K562 (cell line): ENCODE results near the gene USP24. TPM values are rescaled to one million over a fixed set of nuclear protein-coding genes. Genes with fewer than 3 reads are reported as not detected.
A peak's percentile ranks its signal among the peaks of the same experiment; 100 is the strongest.

Source experiments
- ATAC-seq: fragments of 200-7000 bp; cut with Tn5 transposase; 3 replicates; pipeline ENCODE4 v1.9.1; 2020; ENCODE audit warnings: moderate library complexity
- BruUV-seq: library from RNA; stranded (reverse); fragments of 400-500 nt; replicated peaks from 2 replicates; lab custom pipeline; 2021; lab: Mats Ljungman, UMichigan
- CTCF ChIA-PET: fragments of 300-600 bp; formaldehyde crosslinking; extraction: SDS; loops from one replicate; lab custom pipeline; 2021; ENCODE audit warnings: low intra/inter-chr PET ratio; lab: Yijun Ruan, JAX
- POLR2A ChIA-PET: fragments of 300-600, 350-650 bp; sonication (Branson Sonifier 250); formaldehyde crosslinking; extraction: SDS; loops from one replicate; lab custom pipeline; 2021; ENCODE audit warnings: antibody characterized with exemption, inconsistent platforms; lab: Yijun Ruan, JAX
- DNase-seq, 4 experiments: peaks; one replicate each; pipeline versions ENCODE4 v3.0.0 to v3.0.0-alpha.2; 2011 to 2018; ENCODE audit warnings: low spot score in 3 of 4, mixed read lengths in 3 of 4; ENCODE audit errors: extremely low read depth in 1 of 4
- FAIRE-seq: peaks from 2 replicates; lab custom pipeline; 2011; peaks lifted over from hg19 to GRCh38; lab: Jason Lieb, UNC
- H2AFZ ChIP-seq: 2 replicates; pipeline ENCODE4 v1.6.0; 2011; ENCODE audit warnings: low read depth, low read length, control low read depth, inconsistent platforms
- H3K27ac ChIP-seq: fragments of 200-600 bp; 3 replicates; pipeline ENCODE4 v1.8.0; 2011; ENCODE audit warnings: low read depth, mild to moderate bottlenecking, control low read depth, inconsistent platforms, low read length, moderate library complexity, mixed read lengths; ENCODE audit errors: extremely low read depth
- H3K27me3 ChIP-seq, 2 experiments: fragments of 300-600 bp in 1 of 2; 2 replicates in 1 of 2; 3 replicates in 1 of 2; pipeline versions ENCODE4 v1.6.0 to v1.8.0; 2011; ENCODE audit warnings: inconsistent platforms in 2 of 2, low read length in 2 of 2, mild to moderate bottlenecking in 1 of 2, mixed read lengths in 1 of 2, moderate library complexity in 1 of 2; ENCODE audit not compliant: control insufficient read depth in 2 of 2, insufficient read depth in 2 of 2
- H3K36me3 ChIP-seq: fragments of 300-600 bp; 3 replicates; pipeline ENCODE4 v1.8.0; 2011; ENCODE audit warnings: mild to moderate bottlenecking, low read length, inconsistent platforms; ENCODE audit not compliant: control insufficient read depth, insufficient read depth
- H3K4me1 ChIP-seq, 2 experiments: fragments of 200-600 bp in 1 of 2; replicated peaks in 1 of 2; 2 replicates in 1 of 2; 3 replicates in 1 of 2; pipeline versions ENCODE4 v1.5.1 to v1.8.0; 2011; ENCODE audit warnings: inconsistent platforms in 2 of 2, low read length in 2 of 2, mild to moderate bottlenecking in 1 of 2, mixed read lengths in 1 of 2, moderate library complexity in 1 of 2; ENCODE audit not compliant: control insufficient read depth in 2 of 2, insufficient read depth in 2 of 2
- H3K4me2 ChIP-seq: 2 replicates; pipeline ENCODE4 v1.6.1; 2011; ENCODE audit warnings: low read length, control low read depth, inconsistent platforms, mixed read lengths; ENCODE audit not compliant: insufficient read depth
- H3K4me3 ChIP-seq: fragments of 200-600 bp; sonication (generic), shearing (Covaris generic); 2 replicates; pipeline ENCODE4 v1.5.1; 2016; ENCODE audit warnings: control low read depth, inconsistent platforms
- H3K79me2 ChIP-seq: fragments of 200-600 bp; 3 replicates; pipeline ENCODE4 v1.8.0; 2011; ENCODE audit warnings: low read length, inconsistent platforms; ENCODE audit not compliant: control insufficient read depth, insufficient read depth
- H3K9ac ChIP-seq, 2 experiments: 2 replicates each; pipeline versions ENCODE4 v1.6.0 to v1.6.1; 2011; ENCODE audit warnings: low read depth in 2 of 2, low read length in 2 of 2, control low read depth in 1 of 2, inconsistent platforms in 1 of 2, mild to moderate bottlenecking in 1 of 2, mixed read lengths in 1 of 2; ENCODE audit not compliant: insufficient read depth in 1 of 2
- H3K9me1 ChIP-seq: one replicate; pipeline ENCODE4 v1.6.0; 2011; ENCODE audit warnings: inconsistent platforms, mild to moderate bottlenecking, low read length, moderate library complexity; ENCODE audit not compliant: control insufficient read depth, insufficient read depth
- H3K9me3 ChIP-seq: replicated peaks from 2 replicates; pipeline ENCODE4 v1.5.1; 2011; ENCODE audit warnings: low read depth, low read length, inconsistent platforms; ENCODE audit not compliant: control insufficient read depth, insufficient read depth
- H4K20me1 ChIP-seq: replicated peaks from 2 replicates; pipeline ENCODE4 v1.6.1; 2011; ENCODE audit warnings: low read length, inconsistent platforms, mixed read lengths; ENCODE audit not compliant: control insufficient read depth, insufficient read depth
- DIDO1 ChIP-seq: fragments of 450-650 bp; IDR thresholded peaks from 2 replicates; pipeline ENCODE4 v1.6.1; 2016; ENCODE audit warnings: low read depth, missing biosample characterization, missing genetic modification characterization
- DMBX1 ChIP-seq: fragments of 250-450 bp; sonication (Bioruptor Pico); IDR thresholded peaks from 2 replicates; pipeline ENCODE4 v1.8.0; 2022; ENCODE audit warnings: inconsistent platforms, mild to moderate bottlenecking, moderate library complexity, borderline replicate concordance
- EGR1 ChIP-seq: fragments of 450-650 bp; conservative IDR thresholded peaks from 2 replicates; pipeline ENCODE4 v1.6.1; 2017; ENCODE audit warnings: mild to moderate bottlenecking
- FOXA1 ChIP-seq: fragments of 450-650 bp; IDR thresholded peaks from 2 replicates; pipeline ENCODE4 v1.6.1; 2016; ENCODE audit warnings: mild to moderate bottlenecking, borderline replicate concordance
- HLTF ChIP-seq: fragments of 450-650 bp; IDR thresholded peaks from 2 replicates; pipeline ENCODE4 v1.6.1; 2016
- MLX ChIP-seq, 2 experiments: fragments of 450-650 bp in 1 of 2; sonication (generic) in 1 of 2; formaldehyde crosslinking; conservative IDR thresholded peaks; 2 replicates each; pipeline versions ENCODE4 v1.4.0 to v1.8.1; 2020 to 2022; ENCODE audit warnings: mild to moderate bottlenecking in 1 of 2, missing genetic modification reagents in 1 of 2
- MNT ChIP-seq, 2 experiments: fragments of 450-650 bp; conservative IDR thresholded peaks; 2 replicates each; pipeline ENCODE4 v1.6.1; 2017; ENCODE audit warnings: mild to moderate bottlenecking in 2 of 2, moderate library complexity in 2 of 2
- MYC ChIP-seq, 2 experiments: fragments of 250-450 bp in 1 of 2; sonication (Bioruptor Pico) in 1 of 2; IDR thresholded peaks; 2 replicates each; pipeline versions ENCODE4 v1.5.1 to v1.6.1; 2012 to 2021; ENCODE audit warnings: low read depth in 2 of 2, borderline replicate concordance in 1 of 2, improper control_type of control experiment in 1 of 2, low read length in 1 of 2, mild to moderate bottlenecking in 1 of 2, moderate library complexity in 1 of 2
- PHB2 ChIP-seq: fragments of 450-650 bp; IDR thresholded peaks from 2 replicates; pipeline ENCODE4 v1.6.1; 2017; ENCODE audit warnings: low read depth
- PHF20 ChIP-seq: fragments of 450-650 bp; IDR thresholded peaks from 2 replicates; pipeline ENCODE4 v1.6.1; 2018; ENCODE audit not compliant: partially characterized antibody
- TFAM ChIP-seq: fragments of 250-450 bp; sonication (Bioruptor Pico); conservative IDR thresholded peaks from 2 replicates; pipeline ENCODE4 v1.5.0; 2021; ENCODE audit warnings: mild to moderate bottlenecking, moderate library complexity
- THRA ChIP-seq: fragments of 450-650 bp; IDR thresholded peaks from 2 replicates; pipeline ENCODE4 v1.6.1; 2017; ENCODE audit warnings: mild to moderate bottlenecking, moderate library complexity
- ZNF282 ChIP-seq: sonication (generic); formaldehyde crosslinking; IDR thresholded peaks from 2 replicates; pipeline ENCODE4 v1.8.1; 2023; ENCODE audit warnings: missing genetic modification reagents
- WGBS: fragments of 100-300 bp; shearing (Covaris generic); methylation state at CpG from one replicate; pipeline ENCODE4 v1.1.6; 2016; ENCODE audit warnings: low coverage, mixed read lengths; ENCODE audit not compliant: insufficient coverage; ENCODE audit errors: missing lambda C conversion rate; 5-methylcytosine and 5-hydroxymethylcytosine counted together
- in situ Hi-C: fragments of 300-500 bp; cut with MboI; formaldehyde crosslinking; loops from 4 replicates; pipeline ENCODE4 v1.15.0; 2018; ENCODE audit warnings: inconsistent platforms, mixed read lengths
- intact Hi-C: fragments of 100-400 bp; cut with micrococcal nuclease; formaldehyde crosslinking; loops from 2 replicates; pipeline ENCODE4 v1.14.2; 2022
- polyA plus RNA-seq, 8 experiments: library from polyadenylated mRNA; depleted of rRNA in 4 of 8; stranded (reverse) in 5 of 8; unstranded in 3 of 8; fragments of >200 nt; fragmentation: Nextera tagmentation in 2 of 8; fragmentation: Illumina TruSeq in 1 of 8; extraction: Ambion mirVana in 2 of 8; extraction: Trizol in 1 of 8; gene quantifications; 2 replicates each; pipeline versions ENCODE4 v1.2.1 to v1.2.3, GENCODE V29; 2011 to 2014; ENCODE audit warnings: inconsistent platforms in 1 of 8, missing spikeins in 1 of 8
- total RNA-seq, 7 experiments: library from RNA; depleted of rRNA in 6 of 7; stranded (reverse); fragments of >200 nt in 6 of 7; fragmentation: Illumina TruSeq in 2 of 7; extraction: Trizol in 2 of 7; gene quantifications; 2 replicates each; pipeline versions ENCODE4 v1.2.1 to v1.2.3, GENCODE V29; 2011 to 2021; ENCODE audit warnings: low replicate concordance in 1 of 7

The USP24 gene
- total and polyA plus RNA-seq, 9 of the 15 experiments (the other 6 are each of a cell fraction or from before 2014, with no cell fraction given): 7.7 to 62.6 (median 36.8) TPM

- TF ChIP-seq MNT (conservative IDR thresholded peaks at IDR 0.05) (peak; percentile 40 to 69; a peak in 2 of 4 replicates), HLTF (0 out of 2 replicates have a peak, but pooled peaks have one; percentile 14), EGR1 (peak; percentile 79), MLX (CRISPR knock-in tag; conservative IDR thresholded peaks at IDR 0.05) (0 out of 4 replicates have a peak, but pooled peaks of 1 of the 2 experiments have one; percentile 29), MYC (IDR thresholded peaks at IDR 0.05; ENCODE audit: low read depth, low read length) (peak; percentile 6; the same call in 1 of the 2 replicates), MYC (CRISPR knock-in tag; IDR thresholded peaks at IDR 0.05; ENCODE audit: borderline replicate concordance, low read depth) (no peak)
These were observed 791 bp downstream of the USP24 start (continued) for GRCh38 chr1:55214212-55214933.

GRCh38 chr1:55213885-55214211, 1.3 kb downstream of the USP24 start:
- Histone ChIP-seq H2AFZ (peak overlapping the region; percentile 64; the same call in 1 of the 2 replicates), H3K4me1 (peaks cover 15 to 38% of the 10 kb centered on the region in 2 experiments), H4K20me1 (no peaks in the 10 kb centered on the region), H3K4me3 (peak overlapping the region; percentile 80), H3K27ac (peak overlapping the region; percentile 94), H3K36me3 (peaks cover 13% of the 10 kb centered on the region), H3K9me1 (no peaks in the 10 kb centered on the region), H3K9me3 (no peaks in the 10 kb centered on the region), H3K79me2 (peaks cover 80% of the 10 kb centered on the region), H3K27me3 (no peaks in the 10 kb centered on the region), H3K4me2 (peak overlapping the region; percentile 84), H3K9ac (peak overlapping the region; percentile 91 to 100; a peak in 3 of 4 replicates)
- WGBS: 1% methylated on average over 7 of the region's 7 CpGs
- ChIA-PET CTCF (interaction anchor here (0.6 kb wide), 1 partner anchor 1137 kb away, joined by 3 read pairs; no protein-coding TSS in a partner anchor), POLR2A (interaction anchor here (0.7 to 3.9 kb wide), 11 partner anchors 8 to 588 kb away, joined by 3 to 23 read pairs (median 5); no protein-coding TSS in a partner anchor)
- no peak for DNase-seq
- intact Hi-C loops: loop anchor here (2.0 to 5.0 kb wide), 4 partner anchors 37 to 73 kb away; no protein-coding TSS in a partner anchor
- in situ Hi-C loops: no loop called here
- no peak for FAIRE-seq
- peak; percentile 42 for ATAC-seq
- no TSS peak for BruUV-seq
- TF ChIP-seq DMBX1 (CRISPR knock-in tag) (peak; percentile 16; the same call in 1 of the 2 replicates), ZNF282 (CRISPR knock-in tag) (no peak), PHB2 (no peak), PHF20 (peak; percentile 8), THRA (no peak), FOXA1 (no peak), DIDO1 (tag) (no peak), TFAM (CRISPR knock-in tag) (no peak), MLX (CRISPR knock-in tag; conservative IDR thresholded peaks at IDR 0.05) (no peak)
